Naive thymus-derived CD8-positive, alpha-beta T cell (primary cell): Measurements from ENCODE around the gene LPP. TPM values are rescaled to one million over a fixed set of nuclear protein-coding genes. Genes with fewer than 3 reads are reported as not detected.
"Not testable (repeated sequence)": the region's sequence is repeated elsewhere in the genome, so short reads cannot be mapped to it uniquely, and the experiment has no call there.

Experiments used
- ATAC-seq, 2 donors: fragments of 150-1000 bp; cut with Tn5 transposase in 1 of 2; sonication (Bioruptor Pico), chemical (Tn5 transposase) in 1 of 2; 1 replicate in 1 of 2; 2 replicates in 1 of 2; pipeline ENCODE4 v1.10.0; 2021; ENCODE audit warnings: mild to moderate bottlenecking in 2 of 2, moderate library complexity in 2 of 2
- POLR2A ChIA-PET: fragments of 350-600 bp; sonication (Branson Sonifier 250); formaldehyde crosslinking; loops from one replicate; lab custom pipeline; 2021; ENCODE audit warnings: antibody characterized with exemption; lab: Charles Lee
- DNase-seq, 10 donors: peaks; one replicate each; pipeline versions ENCODE4 v3.0.0 to v3.0.0-alpha.2; 2020 to 2022
- H3K27ac Mint-ChIP-seq, 10 donors: one replicate each; pipeline ENCODE4 v1.8.0; 2020 to 2022; ENCODE audit warnings: mild to moderate bottlenecking in 10 of 10, mixed read lengths in 10 of 10, moderate library complexity in 4 of 10, inconsistent platforms in 1 of 10
- H3K27me3 Mint-ChIP-seq, 5 donors: one replicate each; pipeline ENCODE4 v1.8.0; 2021 to 2022; ENCODE audit warnings: mixed read lengths in 5 of 5
- H3K36me3 Mint-ChIP-seq, 3 donors: one replicate each; pipeline ENCODE4 v1.8.0; 2020 to 2022; ENCODE audit warnings: mixed read lengths in 3 of 3, mild to moderate bottlenecking in 2 of 3, inconsistent platforms in 1 of 3
- H3K4me1 Mint-ChIP-seq, 4 donors: one replicate each; pipeline ENCODE4 v1.8.0; 2021 to 2022; ENCODE audit warnings: mixed read lengths in 4 of 4
- H3K4me3 Mint-ChIP-seq, 10 donors: one replicate each; pipeline ENCODE4 v1.8.0; 2020 to 2022; ENCODE audit warnings: mild to moderate bottlenecking in 10 of 10, mixed read lengths in 10 of 10, moderate library complexity in 6 of 10, inconsistent platforms in 1 of 10
- H3K9me3 Mint-ChIP-seq, 9 donors: one replicate each; pipeline ENCODE4 v1.8.0; 2020 to 2022; ENCODE audit warnings: mixed read lengths in 9 of 9, mild to moderate bottlenecking in 3 of 9, inconsistent platforms in 1 of 9, moderate library complexity in 1 of 9
- polyA plus RNA-seq, 3 donors: library from polyadenylated mRNA; unstranded; fragments of 300-500 nt; fragmentation: Illumina TruSeq; gene quantifications; one replicate each; pipeline ENCODE4 v1.2.3, GENCODE V29; 2021
- total RNA-seq, 8 experiments: library from RNA in 2 of 8; stranded (reverse) in 2 of 8; gene quantifications; one replicate each; pipeline ENCODE4 v1.2.3 and lab custom pipeline; 2021 to 2026

LPP gene
- total and polyA plus RNA-seq, 5 experiments from 2014 or later: 4.9 to 12.5 (median 7.7) TPM

DNA sequence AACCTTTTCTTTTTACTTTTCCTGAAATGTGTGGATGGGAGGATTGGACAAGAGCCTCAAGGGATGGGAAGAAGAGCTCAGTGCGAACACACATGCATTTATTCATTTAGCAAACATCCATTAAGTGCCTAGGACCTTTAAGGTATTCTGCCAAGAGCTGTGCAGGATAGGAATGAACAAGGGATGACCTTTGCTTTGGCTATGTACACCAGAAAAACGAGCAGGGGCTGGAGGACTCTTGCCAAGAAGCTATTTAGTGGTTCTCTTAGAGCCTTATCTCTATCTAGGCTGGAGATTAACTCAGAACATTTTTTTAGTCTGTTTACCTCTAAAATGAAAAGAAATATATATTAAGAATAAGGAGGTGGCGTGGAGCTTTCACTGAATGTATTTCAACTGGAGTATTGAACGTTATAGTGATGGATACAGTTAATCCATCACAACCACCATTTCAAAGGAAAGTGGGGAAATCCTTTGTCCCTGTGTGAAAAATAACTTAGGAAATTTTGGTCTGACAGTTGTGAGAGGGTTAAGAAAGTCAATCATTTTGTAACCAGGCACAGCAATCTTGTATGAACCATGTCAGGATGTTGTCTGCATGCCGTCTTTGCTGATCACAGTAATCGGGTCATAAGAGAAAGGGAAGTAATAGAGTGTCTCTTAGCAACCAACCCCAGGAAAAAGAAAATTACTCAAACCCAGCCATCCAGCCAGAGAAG lies 279.0 kb downstream of the LPP start:
- Mint-ChIP-seq H3K4me3 (peak overlapping the region in 5 of 10 donors; percentile 0 to 60 (median 21)), H3K4me1 (peaks cover 16 to 75% (median 28%) of the 10 kb centered on the region in 4 donors), H3K27me3 (no peaks in the 10 kb centered on the region), H3K9me3 (no peaks in the 10 kb centered on the region), H3K27ac (peak overlapping the region in 9 of 10 donors; percentile 31 to 94 (median 83)), H3K36me3 (peaks cover 0 to 7% (median 3%) of the 10 kb centered on the region in 3 donors)
- peak in 3 of 10 donors; percentile 8 to 35 (median 19) for DNase-seq
- ATAC-seq: peak in 1 of 2 donors; percentile 73
- POLR2A ChIA-PET: no interaction called here

DNA sequence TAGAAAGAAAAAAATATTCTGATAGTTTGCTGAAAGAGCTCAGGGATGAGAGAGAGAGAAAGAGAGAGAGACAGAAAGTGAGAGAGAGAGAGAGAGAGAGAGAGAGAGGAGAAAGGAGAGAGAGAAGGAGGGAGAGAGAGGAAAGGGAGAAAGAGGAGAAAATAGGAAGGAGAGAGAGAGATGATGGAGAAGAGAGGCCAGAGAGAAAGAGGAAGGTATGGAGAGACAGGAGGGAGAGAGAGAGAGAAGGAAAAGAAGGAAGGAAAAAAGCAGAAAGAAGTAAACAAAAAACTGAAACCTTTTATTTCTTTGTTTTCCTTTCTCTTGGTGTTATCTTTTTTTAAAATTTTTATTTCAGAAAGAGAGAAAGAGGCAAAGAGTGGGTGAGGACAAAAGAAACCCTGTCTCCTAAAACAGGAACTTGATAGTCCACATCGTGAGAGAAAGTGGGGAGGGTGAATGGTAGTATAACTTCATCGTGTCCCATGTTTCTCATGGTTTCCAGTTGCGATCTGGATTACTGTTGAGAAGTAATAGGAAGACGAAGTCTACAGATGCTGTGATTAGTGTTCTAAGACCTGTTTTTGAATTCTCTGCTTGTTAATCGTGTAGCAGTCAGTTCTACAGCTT lies 279.7 kb downstream of the LPP start:
- H3K36me3 Mint-ChIP-seq: peaks cover 0 to 7% (median 3%) of the 10 kb centered on the region in 3 donors
- POLR2A ChIA-PET: no interaction called here
- no peak for ATAC-seq

DNA sequence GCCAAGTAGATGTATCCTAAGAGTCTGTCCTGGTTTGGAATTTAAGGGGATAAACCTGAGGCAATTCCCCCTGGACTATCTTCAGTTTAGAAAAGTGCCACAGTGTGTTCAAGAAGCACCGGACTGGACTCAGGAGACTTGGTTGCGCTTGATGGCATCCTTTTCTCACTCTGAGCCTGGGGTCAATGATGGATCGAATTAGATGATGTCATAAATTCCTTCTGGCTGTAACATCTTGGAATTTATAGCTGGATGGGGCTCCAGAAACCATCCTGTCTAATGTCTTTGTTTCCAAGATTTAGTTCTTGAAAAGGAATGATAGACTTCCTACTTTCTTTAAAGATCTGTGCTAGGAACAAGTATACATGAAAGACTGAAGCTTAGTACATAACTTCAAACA lies 280.6 kb downstream of the LPP start:
- Mint-ChIP-seq H3K4me1 (peaks cover 21 to 85% (median 43%) of the 10 kb centered on the region in 4 donors), H3K9me3 (no peaks in the 10 kb centered on the region)

More for the DNA sequence above, 279.7 kb downstream of the LPP start:
- DNase-seq: no peak
- Mint-ChIP-seq H3K9me3 (no peaks in the 10 kb centered on the region), H3K27ac (peak overlapping the region in 9 of 10 donors; percentile 31 to 94 (median 74)), H3K4me1 (peaks cover 16 to 79% (median 34%) of the 10 kb centered on the region in 4 donors), H3K27me3 (no peaks in the 10 kb centered on the region), H3K4me3 (peak overlapping the region in 5 of 10 donors; percentile 0 to 60 (median 21))

DNA sequence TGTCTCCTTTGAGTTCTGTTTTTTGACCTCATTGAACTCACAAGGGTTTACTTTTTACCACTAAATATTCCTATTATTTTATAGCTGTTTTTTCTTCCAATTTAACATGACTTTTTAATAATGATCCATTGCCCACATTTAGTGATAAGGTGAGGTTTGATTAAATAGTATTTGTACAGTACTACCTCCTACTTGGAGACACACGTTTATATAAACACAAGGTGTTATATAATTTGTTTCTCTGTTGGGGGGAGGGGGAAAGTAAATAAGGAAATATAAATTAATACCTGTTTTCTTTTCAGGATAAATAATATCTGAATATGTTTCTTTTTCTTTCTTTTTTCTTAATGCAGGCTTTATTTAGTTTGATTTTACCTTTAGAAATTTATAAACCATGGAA lies 281.3 kb downstream of the LPP start:
- no peak for ATAC-seq
- POLR2A ChIA-PET: no interaction called here
- Mint-ChIP-seq H3K4me3 (no peak overlapping the region), H3K4me1 (peaks cover 26 to 88% (median 49%) of the 10 kb centered on the region in 4 donors), H3K27ac (peak overlapping the region in 1 of 10 donors; percentile 35), H3K27me3 (no peaks in the 10 kb centered on the region), H3K36me3 (peaks cover 0 to 4% (median 3%) of the 10 kb centered on the region in 3 donors), H3K9me3 (no peaks in the 10 kb centered on the region)
- DNase-seq: no peak

More for the DNA sequence above, 280.6 kb downstream of the LPP start:
- H3K27me3 Mint-ChIP-seq: no peaks in the 10 kb centered on the region
- peaks cover 0 to 5% (median 3%) of the 10 kb centered on the region in 3 donors for H3K36me3 Mint-ChIP-seq
- H3K27ac Mint-ChIP-seq: peak overlapping the region in 2 of 10 donors; percentile 33 to 35
- POLR2A ChIA-PET: no interaction called here
- ATAC-seq (no peak), DNase-seq (no peak)
- H3K4me3 Mint-ChIP-seq: no peak overlapping the region

DNA sequence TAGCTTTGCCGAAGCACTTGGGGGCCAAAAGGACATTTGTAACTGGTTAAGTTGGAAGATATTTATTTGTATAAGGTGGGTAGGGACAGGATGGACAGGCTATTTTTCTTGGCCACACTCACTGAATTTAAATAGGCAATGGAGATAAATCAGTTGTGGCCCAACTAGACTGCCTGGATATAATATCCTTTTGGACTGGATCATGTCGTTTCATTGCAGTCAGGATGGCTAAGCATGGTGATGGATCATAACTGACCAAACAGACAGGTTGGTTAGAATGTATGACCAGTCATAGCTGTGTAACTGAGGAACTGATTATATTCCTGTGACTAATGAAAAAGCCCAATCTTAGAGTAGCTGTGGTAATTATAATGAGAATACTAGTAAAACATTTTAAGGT lies 284.0 kb downstream of the LPP start:
- Mint-ChIP-seq H3K27ac (peak overlapping the region in 2 of 10 donors; percentile 10 to 15), H3K27me3 (no peaks in the 10 kb centered on the region), H3K4me3 (peak overlapping the region in 1 of 10 donors; percentile 1), H3K4me1 (peaks cover 18 to 84% (median 38%) of the 10 kb centered on the region in 4 donors), H3K36me3 (peaks cover 2 to 5% (median 5%) of the 10 kb centered on the region in 3 donors), H3K9me3 (peaks cover 0 to 3% (median 0%) of the 10 kb centered on the region in 9 donors)
- DNase-seq (no peak), ATAC-seq (no peak)
- POLR2A ChIA-PET: interaction anchor here (0.6 kb wide), 1 partner anchor 159 kb away, joined by 4 read pairs; no protein-coding TSS in a partner anchor

DNA sequence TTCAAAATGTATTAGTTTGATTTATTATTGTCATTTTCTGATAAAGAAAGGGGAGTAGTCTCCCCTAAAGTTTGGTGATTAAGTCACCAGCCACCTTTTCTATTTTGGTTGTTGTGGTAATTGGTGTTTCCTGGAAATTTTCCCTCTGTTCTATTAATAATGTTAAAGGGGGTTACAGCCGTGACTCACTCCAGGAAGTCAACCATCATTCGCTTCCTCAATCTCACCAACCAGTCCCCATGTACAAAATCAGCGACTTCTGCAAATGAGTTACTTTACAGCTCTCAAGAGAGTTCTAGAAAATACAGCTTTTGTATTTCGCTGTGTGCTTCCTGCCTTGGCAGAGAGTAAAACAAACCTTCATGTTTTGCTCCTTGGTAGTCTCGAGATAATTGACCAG lies 285.1 kb downstream of the LPP start:
- Mint-ChIP-seq H3K27ac (peak overlapping the region; percentile 14 to 86 (median 76)), H3K9me3 (peaks cover 0 to 3% (median 0%) of the 10 kb centered on the region in 9 donors), H3K27me3 (no peaks in the 10 kb centered on the region), H3K4me3 (peak overlapping the region; percentile 3 to 75 (median 56)), H3K36me3 (peaks cover 2 to 9% (median 5%) of the 10 kb centered on the region in 3 donors), H3K4me1 (peaks cover 12 to 84% (median 30%) of the 10 kb centered on the region in 4 donors)
- DNase-seq (peak in 4 of 10 donors; percentile 25 to 40 (median 36)), ATAC-seq (peak; percentile 79 to 83)
- POLR2A ChIA-PET: no interaction called here

DNA sequence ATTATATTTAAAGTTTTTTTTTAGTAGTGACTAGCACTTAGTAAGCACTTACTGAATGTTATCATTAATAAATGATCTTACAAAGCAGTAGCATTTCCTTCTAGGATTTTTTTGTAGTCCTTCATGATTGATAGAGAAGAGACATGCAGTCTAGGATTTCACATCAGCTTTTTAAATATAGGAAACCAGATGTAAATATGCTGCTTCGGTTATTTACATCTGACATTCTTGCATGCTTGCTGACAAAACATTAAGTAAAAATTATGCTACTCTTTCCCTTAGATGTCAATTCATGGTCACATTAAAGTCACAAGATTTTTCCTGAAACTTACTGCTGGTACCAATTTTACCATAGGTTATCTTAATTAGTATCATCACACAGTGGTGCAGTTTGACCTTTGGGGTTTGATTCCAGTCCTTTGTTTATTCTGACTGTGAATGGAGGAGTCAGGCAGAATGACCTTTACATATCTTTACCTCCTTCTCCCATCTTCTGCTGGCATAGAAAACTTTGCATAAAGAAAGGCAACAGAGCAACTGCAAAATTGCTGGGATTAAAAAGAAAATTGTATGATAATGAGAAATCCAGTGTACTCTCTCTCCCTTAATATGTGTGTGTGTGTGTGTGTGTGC lies 286.5 kb downstream of the LPP start:
- Mint-ChIP-seq H3K36me3 (peaks cover 5 to 16% (median 7%) of the 10 kb centered on the region in 3 donors), H3K4me3 (no peak overlapping the region), H3K27ac (peak overlapping the region in 4 of 10 donors; percentile 16 to 86 (median 75)), H3K9me3 (peaks cover 0 to 4% (median 0%) of the 10 kb centered on the region in 9 donors), H3K27me3 (no peaks in the 10 kb centered on the region), H3K4me1 (peaks cover 12 to 85% (median 30%) of the 10 kb centered on the region in 4 donors)
- no peak for DNase-seq
- ATAC-seq: no peak
- POLR2A ChIA-PET: no interaction called here

DNA sequence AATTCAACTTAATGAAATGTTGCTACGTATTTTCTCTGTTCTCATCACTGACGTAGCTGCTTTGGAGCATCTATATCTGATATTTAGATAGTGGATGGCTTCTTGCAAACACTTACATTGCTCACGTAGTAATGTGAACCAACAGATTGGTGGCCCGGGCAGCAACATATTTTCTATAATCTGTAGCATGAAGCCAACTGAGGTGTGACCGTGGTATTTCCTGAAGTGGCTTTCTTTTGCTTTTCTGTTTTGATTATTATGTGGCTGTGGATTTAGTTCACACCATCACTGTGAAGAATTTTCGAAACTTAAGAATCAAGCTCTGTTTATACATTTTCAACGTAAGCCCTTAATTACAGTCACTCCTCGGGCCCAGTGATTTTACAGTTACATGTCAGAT lies 288.5 kb downstream of the LPP start:
- no peak for DNase-seq
- ATAC-seq: no peak
- Mint-ChIP-seq H3K27me3 (no peaks in the 10 kb centered on the region), H3K9me3 (peaks cover 0 to 4% (median 0%) of the 10 kb centered on the region in 9 donors), H3K4me3 (peak overlapping the region in 2 of 10 donors; percentile 3 to 57), H3K36me3 (peaks cover 5 to 24% (median 7%) of the 10 kb centered on the region in 3 donors), H3K4me1 (peaks cover 16 to 86% (median 32%) of the 10 kb centered on the region in 4 donors), H3K27ac (peak overlapping the region in 3 of 10 donors; percentile 17 to 60 (median 56))
- POLR2A ChIA-PET: no interaction called here

DNA sequence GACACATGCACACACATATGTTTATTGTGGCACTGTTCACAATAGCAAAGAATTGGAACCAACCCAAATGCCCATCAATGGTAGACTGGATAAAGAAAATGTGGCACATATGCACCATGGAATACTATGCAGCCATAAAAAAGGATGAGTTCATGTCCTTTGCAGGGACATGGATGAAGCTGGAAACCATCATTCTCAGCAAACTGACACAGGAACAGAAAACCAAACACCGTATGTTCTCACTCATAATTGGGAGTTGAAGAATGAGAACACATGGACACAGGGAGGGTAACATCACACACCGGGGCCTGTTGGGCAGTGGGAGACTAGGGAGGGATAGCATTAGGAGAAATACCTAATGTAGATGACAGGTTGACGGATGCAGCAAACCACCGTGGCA lies 291.2 kb downstream of the LPP start:
- H3K27ac Mint-ChIP-seq, POLR2A ChIA-PET: not testable (repeated sequence)

DNA sequence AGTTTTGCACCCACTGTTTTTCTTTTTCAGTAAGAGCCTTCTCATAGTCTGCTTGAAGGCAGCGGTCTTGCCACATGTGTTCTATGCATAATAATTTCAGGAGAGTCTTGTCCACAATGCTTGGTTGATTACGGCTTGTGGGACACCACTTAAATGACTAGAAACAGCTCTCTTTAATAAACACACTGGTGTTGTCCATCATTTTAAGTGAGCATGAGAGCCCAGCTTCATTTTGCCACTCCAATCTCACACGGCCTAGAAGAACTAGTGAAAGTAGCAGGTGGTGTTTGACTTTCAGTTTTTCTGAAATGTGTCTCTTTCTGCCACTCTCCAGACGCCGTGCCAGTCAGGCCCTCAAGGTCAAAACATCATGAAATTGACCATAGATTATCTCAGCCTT lies 292.1 kb downstream of the LPP start:
- H3K27ac Mint-ChIP-seq: peak overlapping the region in 2 of 10 donors; percentile 3 to 72
- H3K27me3 Mint-ChIP-seq: no peaks in the 10 kb centered on the region
- DNase-seq: no peak
- peaks cover 0 to 4% (median 0%) of the 10 kb centered on the region in 9 donors for H3K9me3 Mint-ChIP-seq
- no peak for ATAC-seq
- peak overlapping the region in 1 of 10 donors; percentile 20 for H3K4me3 Mint-ChIP-seq
- H3K36me3 Mint-ChIP-seq: peaks cover 5 to 24% (median 7%) of the 10 kb centered on the region in 3 donors
- POLR2A ChIA-PET: no interaction called here
- H3K4me1 Mint-ChIP-seq: peaks cover 0 to 64% (median 4%) of the 10 kb centered on the region in 4 donors

More for the DNA sequence above, 291.2 kb downstream of the LPP start:
- not testable (repeated sequence) for H3K9me3 Mint-ChIP-seq, DNase-seq, H3K27me3 Mint-ChIP-seq, H3K4me3 Mint-ChIP-seq, ATAC-seq
- peaks cover 5 to 24% (median 7%) of the 10 kb centered on the region in 3 donors for H3K36me3 Mint-ChIP-seq
- H3K4me1 Mint-ChIP-seq: peaks cover 4 to 71% (median 7%) of the 10 kb centered on the region in 4 donors

DNA sequence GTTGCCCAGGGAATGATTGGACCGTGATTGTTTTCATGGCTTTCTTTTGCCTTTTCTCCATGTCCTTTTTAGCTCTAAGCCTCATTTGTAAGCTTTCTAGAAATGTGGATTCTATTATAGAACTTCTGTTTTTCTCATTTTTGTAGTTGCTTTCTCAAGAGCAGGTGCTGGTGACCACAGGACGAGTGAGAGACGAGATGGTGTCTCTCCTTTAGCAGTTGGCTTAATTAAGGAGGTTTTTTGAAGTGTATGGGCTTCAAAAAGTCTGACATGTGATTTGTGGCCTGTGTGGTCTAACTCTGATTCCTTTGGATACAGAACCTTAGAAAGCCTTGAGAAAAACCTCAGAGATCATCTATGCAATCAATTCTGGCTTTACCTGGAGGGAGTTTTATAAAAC lies 292.8 kb downstream of the LPP start:
- Mint-ChIP-seq H3K27ac (peak overlapping the region in 2 of 10 donors; percentile 45 to 72), H3K9me3 (peaks cover 0 to 4% (median 0%) of the 10 kb centered on the region in 9 donors), H3K4me1 (peaks cover 0 to 62% (median 4%) of the 10 kb centered on the region in 4 donors), H3K27me3 (no peaks in the 10 kb centered on the region), H3K36me3 (peaks cover 5 to 24% (median 7%) of the 10 kb centered on the region in 3 donors), H3K4me3 (peak overlapping the region in 1 of 10 donors; percentile 5)
- no peak for DNase-seq
- no peak for ATAC-seq
- POLR2A ChIA-PET: no interaction called here

DNA sequence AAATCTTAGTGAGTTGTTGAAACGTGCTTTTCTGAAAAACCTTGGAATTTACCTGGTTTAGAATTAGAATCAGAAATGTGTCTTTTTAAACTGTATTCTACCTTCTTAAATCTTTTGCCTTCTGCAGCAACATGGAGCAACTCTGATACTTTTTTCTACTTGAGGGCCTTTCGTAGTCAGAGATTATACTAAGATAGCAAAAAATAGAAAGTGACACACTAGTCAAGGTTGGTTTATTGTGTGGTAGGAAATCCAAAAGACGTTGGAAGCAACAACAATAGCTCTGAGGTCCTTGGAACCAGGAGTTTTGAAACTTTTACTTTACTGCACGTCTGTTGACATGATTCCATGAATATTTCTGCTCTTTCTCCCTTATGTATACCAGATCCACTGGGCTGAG lies 294.9 kb downstream of the LPP start:
- ATAC-seq (no peak), DNase-seq (no peak)
- Mint-ChIP-seq H3K9me3 (peaks cover 0 to 4% (median 0%) of the 10 kb centered on the region in 9 donors), H3K27ac (no peak overlapping the region), H3K4me3 (no peak overlapping the region), H3K4me1 (peaks cover 0 to 58% (median 6%) of the 10 kb centered on the region in 4 donors), H3K36me3 (peaks cover 5 to 19% (median 5%) of the 10 kb centered on the region in 3 donors), H3K27me3 (no peaks in the 10 kb centered on the region)
- POLR2A ChIA-PET: no interaction called here
